Measurements from ENCODE around the gene NPFF.

The NPFF gene

DNA sequence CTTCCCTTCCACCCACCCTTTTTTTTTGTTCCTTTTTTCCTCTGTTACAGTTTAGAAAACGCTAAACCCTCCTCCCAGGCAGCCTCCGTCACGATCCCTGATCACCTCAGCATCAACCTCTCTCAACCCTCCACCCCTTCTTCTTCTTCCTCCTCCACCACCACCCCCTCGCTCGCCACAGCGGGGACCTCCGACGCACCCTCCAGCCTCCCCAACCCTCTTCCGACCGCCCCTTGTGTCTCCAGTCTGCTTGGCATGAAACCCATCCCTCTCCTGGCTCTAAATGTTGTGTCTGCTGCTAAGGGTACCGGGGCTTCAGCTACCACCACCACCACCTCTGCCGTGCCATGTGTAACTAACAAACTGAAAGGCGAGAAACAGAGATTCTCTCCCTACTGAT is 32.5 kb downstream of the NPFF start:
- no peak for DNase-seq (ENCODE audit: low read depth)

DNA sequence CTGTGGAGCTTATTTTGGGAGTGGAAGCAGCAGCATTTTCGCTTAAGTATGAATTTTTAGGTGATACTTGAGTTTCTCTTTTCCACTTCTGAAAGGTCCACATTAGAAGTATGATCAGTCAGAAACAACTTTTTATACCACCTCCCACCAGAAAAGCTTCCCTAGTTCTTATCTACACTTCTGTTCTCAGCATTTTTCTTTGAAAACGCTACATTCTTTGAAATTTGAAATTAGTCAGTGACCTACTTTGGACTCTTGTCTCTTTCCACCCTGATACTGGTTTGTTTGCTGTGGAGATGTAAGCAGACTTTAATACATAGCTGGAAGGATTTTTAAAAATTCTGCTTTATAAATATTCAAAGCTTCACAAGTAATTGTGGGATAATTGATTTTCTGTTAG is 33.2 kb downstream of the NPFF start:
- DNase-seq (ENCODE audit: low read depth): no peak

DNA sequence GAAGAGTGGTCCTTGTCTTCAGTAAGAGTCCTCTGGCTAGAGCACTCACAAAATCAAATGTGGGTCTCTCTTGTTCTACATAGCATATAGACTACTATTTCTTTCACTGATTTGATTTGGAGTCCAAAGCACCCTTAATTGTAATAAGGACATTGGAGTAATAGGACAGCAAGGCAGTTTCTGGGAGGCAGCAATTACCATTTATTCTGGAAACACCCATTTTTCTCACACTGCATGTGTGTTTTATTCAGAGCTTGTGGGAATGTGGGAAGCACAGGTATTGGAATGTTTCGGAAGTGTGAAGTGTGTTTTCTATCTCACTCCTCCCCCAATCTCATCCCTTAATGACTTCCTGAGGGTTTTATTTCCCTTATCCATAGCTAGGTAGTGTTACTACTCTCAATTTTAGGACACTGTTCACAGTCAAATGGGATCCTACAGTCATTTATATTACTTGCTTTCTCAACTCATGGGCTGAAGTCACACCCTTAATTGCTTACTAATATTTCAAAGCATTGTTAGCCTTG is 35.2 kb downstream of the NPFF start:
- DNase-seq (ENCODE audit: low read depth): no peak

DNA sequence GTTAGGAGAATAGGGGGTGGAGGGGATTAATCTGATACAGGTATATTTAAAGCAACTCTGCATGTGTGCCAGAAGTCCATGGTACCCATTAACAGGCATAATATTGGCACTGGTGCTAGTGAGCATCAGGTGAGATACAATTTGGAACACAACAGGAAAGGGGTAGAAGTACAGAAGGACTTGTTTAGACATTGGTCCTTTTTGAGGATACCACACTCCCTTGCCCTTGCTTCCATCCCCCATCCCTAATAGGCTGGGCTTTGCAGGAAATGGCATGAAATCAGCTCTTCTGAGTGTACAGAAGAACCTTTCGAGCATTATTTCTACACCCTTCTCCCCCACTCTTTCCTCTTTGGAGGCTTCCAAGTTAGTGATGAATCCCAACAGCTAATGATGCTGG is 39.0 kb downstream of the NPFF start:
- no peak for DNase-seq (ENCODE audit: low read depth)

DNA sequence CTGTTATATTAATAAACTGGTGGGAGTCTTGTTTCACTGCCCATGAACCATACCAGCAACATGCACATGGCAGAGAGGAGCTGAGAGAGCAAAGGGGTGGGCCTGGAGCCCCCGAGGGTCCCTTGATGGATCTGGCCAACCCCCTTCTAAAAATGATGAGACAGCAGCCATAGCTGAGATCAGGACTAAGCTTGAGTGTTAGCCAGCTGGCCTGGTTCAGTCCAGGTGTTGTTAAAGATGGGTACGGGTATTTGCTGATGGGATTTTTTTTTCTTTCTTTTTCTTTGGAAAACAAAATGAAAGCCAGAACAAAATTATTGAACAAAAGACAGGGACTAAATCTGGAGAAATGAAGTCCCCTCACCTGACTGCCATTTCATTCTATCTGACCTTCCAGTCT is 39.4 kb downstream of the NPFF start:
- DNase-seq (ENCODE audit: low read depth): no peak

DNA sequence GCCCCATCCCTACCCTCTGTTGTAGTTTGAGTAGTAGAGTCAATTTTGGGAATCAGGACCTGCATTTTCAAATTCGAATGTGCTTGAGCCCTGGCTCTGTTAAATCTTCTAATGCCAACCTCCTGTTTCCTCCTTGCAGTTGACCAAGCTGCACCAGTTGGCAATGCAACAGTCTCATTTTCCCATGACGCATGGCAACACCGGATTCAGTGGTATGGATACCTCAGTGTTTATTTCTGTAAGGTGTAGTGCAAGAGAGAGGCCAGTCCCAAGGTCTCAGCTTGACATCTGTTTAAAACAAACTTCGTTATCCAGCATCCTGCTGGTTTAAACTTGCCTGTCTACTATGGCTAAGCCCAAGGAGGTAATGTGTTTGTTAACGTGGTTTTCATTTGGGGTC is 40.2 kb downstream of the NPFF start:
- DNase-seq (ENCODE audit: low read depth): no peak

DNA sequence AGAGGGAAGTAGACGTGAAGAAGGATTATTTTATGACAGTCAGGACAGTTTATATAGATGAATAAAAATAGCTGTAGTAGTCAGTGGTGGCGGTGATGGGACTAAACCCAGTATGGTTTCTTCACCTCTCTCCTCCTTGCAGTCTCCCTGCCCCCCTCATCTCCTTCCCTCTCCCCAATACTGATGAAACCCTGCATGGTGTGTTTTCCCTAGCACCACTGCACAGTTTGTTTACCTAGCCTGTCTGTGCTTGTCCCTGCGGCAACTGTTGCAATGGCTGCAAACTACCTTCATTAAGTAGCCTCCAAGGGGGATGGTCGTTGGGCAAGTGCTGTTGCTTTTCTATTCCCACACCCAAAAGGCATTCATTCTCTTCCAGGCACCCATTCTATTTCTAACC is 40.6 kb downstream of the NPFF start:
- no peak for DNase-seq (ENCODE audit: low read depth)

DNA sequence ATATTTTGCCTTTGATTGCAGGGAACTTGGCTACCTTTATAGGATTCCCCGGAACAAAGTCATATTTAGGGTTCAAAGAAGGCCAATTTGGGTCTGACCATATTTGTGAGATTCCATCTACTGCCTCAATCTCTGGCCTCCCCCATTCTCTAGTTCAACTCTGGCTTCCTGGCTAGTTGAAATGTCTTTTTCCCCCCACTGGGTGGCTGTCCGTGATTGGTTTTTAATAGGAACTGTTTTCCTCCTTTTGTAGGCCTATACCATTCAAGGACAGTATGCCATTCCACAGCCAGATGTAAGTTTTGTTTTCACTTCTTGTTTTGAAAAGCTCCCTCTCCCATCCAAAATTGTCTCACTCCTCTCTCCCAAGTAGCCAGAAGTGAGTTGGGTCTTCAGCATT is 41.6 kb downstream of the NPFF start:
- DNase-seq (ENCODE audit: low read depth): no peak

DNA sequence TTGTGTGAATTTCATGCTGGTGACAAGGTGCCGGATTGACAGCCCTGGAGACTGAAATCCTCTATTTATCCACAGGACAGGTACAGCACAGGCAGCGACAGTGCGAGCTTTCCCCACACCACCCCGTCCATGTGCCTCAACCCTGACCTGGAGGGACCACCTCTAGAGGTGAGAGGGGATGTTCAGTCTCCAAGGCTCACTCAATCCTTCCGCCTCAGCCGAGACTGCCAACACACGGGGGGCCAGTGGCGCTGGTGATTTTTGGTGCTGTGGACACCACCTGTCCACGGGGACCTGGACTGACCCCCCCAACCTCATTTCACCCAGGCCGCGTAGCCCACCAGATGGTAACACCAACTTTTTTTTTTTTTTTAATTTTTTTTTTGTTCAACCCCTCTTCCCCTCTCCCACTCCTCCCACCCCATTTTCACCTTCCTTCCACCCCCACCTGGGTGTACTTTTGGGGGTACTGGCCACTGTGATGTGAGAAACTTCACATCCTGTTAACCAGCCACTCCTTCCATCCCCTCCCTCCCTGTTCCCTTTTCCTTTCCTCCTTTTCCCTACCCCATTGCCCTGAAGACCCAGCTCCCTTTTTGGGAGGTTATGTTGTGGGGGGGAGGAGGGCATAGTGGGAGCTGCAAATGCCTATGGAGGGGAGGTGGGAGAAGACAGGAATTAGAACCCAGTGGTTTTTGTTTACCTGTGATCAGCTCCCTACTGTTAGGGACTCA is 42.4 kb downstream of the NPFF start:
- no peak for DNase-seq (ENCODE audit: low read depth)

DNA sequence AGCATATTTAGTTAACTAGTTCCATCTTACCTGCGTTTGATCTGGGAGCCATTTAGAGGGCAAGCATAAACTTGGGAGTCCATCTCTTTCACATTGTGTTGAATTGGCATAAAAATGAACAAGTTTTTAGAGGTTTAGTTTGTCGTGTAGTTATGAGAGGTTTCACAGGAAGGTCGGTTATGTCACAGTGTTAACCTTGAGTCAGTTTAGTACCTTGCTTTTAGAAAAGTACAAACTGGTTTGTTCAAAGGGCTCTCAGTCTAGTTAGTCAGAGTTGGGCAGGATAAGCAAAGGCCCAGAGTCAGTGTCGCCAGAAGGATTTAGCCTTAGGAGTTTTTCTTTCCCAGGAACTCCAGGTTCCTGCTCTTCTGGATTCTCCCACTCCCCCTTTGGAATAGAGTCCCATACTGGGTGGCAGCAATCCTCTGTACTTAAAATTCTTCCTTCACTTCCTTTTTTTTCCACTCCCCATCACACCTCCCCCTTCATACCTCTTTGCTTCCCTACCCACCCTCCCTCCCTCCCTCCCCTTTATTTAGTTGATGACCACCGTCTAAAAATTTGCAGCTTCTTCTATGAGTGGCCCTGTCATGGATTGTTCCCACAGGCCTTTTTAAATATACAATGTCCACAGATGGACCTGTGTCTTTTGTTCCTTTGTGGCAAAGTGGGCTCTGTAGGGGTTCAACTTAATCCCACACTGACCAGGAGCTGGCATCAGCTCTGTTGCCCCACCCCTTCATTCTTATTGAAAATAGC is 43.3 kb downstream of the NPFF start:
- no peak for DNase-seq (ENCODE audit: low read depth)

DNA sequence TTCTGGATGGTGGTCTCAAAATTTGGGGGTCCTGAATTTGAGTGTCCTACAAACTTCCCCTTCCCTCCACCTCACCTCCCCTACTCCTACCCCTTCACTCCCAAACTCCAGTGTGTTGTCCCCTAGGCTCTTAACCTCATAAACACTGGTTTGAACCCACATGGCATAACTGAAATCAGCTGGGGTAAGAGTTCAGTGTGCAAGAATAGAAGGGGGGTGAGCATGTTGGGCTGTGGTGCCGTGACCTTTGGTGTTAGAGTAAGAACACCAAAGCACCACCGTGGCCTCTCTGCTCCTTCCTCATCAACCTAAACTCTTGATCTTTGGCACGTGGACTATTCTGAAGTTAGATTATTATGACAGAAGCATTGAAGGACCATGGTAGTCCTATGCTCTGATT is 44.3 kb downstream of the NPFF start:
- no peak for DNase-seq (ENCODE audit: low read depth)

DNA sequence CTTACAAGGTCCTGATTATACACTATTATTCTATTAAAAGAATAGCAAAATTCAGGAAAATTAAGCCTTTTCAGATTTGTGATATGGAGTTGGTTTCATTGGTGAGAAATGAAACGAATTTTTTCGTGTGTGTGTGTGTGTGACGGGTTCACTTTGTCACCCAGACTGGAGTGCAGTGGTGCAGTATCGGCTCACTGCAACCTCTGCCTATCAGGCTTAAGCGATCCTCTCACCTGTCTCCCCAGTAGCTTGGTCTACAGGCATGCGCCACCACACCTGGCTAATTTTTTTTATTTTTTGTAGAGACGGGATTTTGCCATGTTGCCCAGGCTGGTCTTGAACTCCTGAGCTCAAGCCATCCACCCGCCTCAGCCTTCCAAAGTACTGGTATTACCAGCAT is 45.7 kb downstream of the NPFF start:
- no peak for DNase-seq (ENCODE audit: low read depth)

DNA sequence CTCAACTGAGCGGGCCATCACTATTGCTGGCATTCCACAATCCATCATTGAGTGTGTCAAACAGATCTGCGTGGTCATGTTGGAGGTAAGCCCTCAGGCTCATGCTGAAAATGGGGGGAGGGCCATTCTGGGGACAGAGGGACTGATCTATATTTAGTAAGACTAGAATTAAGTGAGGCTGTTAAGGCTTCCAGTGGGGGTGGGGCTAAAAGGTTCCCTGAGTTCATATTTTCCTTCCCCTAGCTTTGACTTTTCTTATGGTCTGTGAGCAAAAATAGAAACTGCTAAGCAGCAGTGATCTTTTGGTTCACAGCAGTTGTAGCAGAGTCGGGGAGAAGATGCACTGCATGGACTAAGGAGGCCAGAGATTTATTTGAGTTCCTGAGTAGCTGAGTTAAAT is 46.2 kb downstream of the NPFF start:
- no peak for DNase-seq (ENCODE audit: low read depth)

DNA sequence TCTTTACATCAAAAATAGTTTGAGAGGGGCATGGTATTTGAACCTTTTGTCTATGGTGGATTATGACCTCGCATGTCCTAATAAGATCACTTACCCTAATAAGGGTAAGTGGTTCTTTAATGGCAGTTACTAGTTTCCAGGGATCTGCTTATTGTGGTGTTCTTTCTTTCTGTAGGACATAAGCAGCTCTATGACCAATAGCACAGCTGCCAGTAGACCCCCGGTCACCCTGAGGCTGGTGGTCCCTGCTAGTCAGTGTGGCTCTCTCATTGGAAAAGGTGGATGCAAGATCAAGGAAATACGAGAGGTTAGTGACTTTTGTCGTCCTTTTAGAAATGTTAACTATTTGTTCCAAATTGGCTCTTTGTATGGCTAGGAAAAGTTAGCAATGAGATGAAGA is 48.2 kb downstream of the NPFF start:
- no peak for DNase-seq (ENCODE audit: low read depth)
